ENCODE data around the gene AFAP1L1.

AFAP1L1 gene

DNA sequence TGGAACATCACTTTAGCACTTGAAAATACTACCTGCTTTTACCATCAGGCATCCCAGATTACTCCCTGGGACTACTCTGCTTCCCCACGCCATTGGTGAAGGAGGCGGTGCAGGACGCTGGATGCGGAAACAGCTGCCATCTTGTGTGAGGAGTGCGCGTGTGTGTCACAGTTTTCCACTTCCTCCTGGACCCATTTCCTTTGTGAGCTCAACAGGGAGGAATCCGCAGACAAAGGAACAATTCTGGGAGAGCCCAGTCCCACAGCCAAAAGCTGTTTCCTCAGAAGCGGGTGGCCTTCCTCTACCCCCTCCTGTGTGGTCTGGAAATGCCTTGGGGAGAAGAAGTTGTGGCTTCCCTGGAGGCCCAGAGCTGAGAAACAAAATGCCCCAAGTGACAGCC lies 16.8 kb downstream of the AFAP1L1 start:
- DNase-seq = no peak

GRCh38 chr5:149289301-149289700 lies 17.6 kb downstream of the AFAP1L1 start:
- DNase-seq = no peak

DNA sequence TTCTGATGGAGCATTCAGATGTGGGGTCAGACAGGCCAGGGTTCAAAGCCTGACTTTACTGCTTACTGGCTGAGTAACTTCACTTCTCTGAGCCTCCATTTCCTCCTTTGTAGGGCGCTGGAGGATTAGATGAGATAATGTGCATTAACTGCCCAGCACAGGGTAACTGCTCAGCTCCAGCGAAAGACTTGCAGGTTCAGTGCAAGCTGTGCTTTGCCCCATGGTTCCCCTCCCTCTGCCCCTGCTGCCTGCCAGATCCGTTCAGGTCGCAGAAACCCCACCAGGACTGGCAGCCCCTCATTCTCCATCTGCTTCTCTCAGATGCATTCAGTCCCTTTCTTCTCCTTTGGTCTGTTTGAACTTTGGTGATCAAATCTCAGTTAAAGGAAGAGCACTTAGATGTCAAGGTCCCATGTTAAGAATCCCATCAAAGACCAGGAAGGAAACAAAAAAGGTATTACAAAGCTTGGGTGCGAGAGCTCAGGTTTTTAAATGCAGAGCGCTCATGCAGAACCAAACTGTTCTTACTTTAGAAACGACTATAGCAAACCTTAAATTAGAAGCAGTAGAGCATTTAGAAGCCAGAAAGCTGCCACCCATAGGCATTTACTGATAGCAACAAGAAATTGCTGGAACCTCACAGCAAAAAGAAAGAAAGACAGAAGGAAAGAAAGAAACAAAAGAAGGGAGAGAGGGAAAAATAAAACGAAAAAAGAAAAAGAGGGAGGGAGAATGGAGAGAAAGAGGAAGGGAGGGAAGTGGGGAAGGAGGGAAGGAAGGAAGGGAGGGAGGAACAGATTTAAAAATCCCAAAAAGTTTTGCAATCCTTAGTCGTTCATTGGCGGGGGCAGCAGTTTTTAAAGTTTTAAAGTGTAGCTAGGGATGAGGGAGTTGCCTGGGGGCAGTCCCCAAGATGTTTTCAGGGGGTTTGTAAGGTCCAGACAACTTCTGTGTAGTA lies 23.5 kb downstream of the AFAP1L1 start:
- DNase-seq = no peak

DNA sequence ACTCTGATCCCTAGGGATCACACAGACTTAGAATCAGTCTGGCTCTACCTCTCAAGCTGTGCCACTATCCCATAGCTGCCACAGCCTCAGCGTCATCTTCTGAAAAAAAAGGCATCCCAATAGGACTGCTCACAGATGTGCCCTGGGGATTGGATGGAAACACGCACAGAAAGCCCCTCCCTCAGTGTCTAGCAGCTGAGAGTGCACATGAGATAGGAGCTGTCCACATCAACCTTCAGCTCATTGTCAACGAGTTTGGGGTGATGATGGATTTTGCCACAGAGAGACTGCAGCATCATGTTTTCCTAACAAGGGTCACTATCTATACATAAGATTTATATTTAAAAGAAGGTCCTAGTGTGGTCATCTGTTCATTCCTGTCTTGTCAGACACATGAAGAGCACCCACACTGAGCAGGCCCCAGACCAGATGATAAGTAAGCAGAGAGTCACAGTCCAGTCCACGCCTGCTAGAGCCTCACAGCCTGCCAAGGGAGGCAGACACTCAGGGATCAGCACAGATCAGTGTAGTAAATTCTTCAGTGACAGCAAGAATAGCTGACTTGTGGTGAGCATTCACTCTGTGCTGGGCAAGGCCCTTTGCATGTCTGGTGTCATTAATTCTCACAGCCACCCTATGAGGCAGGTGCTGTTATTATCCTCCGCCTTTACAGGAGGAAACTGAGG lies 25.8 kb downstream of the AFAP1L1 start:
- DNase-seq = no peak

GRCh38 chr5:149298163-149298562 lies 26.5 kb downstream of the AFAP1L1 start:
- no peak for DNase-seq

DNA sequence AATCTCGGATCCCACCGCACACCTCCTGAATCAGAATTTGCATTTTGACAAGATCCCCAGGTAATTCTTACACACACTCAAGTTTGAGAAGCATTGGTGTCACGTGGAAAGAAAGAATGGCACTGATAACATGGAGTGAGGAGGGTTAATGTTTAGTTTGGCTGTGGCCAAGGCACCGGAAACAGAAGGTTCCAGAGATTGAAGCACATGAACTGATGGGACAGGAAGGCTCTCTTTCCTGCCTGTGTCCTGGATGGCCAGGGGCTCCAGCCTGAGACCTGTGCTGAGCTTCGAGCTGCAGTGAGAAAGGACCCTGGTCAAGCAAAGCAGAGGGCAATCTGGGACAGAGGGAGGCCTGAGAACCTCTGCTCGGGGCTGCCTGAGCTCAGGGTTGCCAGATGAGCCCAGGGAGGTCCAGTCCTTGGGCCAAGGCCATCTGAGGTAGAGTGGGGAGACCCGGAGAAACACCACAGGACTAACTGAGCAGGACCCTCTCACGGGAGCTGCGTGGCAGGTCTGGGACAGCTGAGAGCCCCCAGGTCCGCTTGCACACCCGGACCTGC lies 27.3 kb downstream of the AFAP1L1 start:
- DNase-seq = no peak

DNA sequence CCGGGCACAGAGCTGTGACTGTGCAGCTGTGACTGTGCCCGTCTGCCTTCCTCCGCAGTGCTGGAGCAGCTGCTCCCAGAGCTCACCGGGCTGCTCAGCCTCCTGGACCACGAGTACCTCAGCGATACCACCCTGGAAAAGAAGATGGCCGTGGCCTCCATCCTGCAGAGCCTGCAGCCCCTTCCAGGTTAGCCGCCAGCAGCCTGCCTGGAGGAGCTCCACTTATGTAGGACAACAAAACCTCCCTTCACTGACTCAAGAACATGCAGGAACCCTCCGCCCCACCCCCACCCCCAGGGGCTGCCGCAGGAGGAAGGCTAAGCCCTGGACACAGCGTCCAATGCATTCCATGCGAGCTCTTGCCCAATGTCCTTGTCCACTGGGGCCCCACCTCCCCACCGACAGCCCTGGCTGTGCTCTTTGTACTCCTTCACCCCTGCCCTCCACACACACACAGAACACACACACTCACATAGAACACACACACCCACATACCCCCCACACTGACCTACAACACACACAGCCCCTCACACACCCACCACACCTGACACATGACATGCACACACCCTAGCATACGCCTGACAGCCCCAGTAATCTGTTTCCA lies 27.9 kb downstream of the AFAP1L1 start:
- DNase-seq = no peak

DNA sequence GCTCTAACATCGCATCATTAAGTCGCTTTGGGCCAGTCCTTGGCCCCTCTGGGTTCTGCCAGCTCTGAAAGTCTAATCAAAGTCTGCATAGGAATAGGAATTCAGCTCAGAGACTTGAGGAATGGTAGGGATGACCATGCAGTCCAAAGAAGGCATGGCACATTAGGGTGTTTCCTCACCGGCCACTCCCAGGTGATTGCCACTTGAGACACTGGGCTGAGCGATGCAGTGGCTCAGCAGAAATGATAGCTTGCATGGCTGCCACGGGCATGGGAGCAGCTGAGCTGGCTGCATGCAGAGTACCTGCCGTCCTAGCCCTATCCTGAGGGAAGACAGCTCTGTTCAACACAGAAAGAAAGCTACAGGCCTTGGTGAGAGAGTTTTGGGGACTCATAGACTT lies 28.8 kb downstream of the AFAP1L1 start:
- DNase-seq = no peak

DNA sequence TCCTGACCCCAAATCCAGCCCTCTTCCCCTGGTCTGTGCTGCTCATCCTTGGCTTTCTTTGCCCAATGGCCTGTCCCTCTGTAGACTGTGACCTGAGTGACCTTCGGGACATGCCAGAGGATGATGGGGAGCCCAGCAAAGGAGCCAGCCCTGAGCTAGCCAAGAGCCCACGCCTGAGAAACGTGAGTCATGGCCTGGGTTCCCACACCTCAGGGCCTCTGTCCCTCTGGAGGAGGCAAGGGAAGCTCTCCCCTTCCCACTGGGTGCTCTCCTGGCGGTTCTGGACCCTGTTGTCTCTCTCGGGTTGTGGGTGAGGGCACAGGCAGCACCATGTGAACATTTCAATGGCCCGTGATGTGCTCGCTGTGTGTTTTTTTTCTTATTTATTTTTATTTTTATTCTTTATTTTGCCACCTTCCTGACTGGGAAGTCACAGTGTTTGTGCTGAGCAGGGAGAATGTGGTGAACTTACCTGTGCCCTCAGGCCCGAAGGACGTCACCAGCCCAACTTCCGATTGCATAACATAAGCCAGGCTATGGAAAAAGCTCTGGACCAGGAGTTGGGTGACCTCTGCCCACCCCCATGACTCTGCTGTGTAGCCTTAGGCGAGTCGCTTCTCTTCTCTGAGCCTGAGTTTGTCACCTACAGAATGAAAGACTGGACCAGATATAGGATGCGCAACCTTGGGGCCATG lies 29.5 kb downstream of the AFAP1L1 start:
- DNase-seq = no peak

- no peak for DNase-seq
Observed at GRCh38 chr5:149301744-149302380, 30.2 kb downstream of the AFAP1L1 start.

DNA sequence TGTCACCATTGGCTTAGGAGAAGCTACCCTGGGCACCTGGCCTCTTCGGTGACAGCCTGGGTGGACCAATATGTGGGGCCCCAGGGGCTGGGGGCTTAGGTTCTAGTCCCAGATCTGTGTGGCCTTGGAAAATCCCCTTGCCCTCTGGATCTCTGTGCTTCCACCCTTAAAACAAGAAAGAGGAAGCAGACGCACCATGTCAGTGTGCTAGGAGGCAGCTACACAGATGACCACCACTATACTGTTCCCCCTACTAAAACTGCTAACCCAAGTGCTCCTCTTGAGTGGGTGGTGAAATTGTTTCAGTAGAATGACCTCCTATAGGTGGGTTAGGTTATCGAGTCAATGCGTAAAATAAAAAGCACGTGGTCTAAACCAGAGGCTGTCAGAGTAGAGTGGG lies 31.0 kb downstream of the AFAP1L1 start:
- DNase-seq = no peak

- DNase-seq = no peak
Observed at GRCh38 chr5:149303210-149303609, 31.6 kb downstream of the AFAP1L1 start.

DNA sequence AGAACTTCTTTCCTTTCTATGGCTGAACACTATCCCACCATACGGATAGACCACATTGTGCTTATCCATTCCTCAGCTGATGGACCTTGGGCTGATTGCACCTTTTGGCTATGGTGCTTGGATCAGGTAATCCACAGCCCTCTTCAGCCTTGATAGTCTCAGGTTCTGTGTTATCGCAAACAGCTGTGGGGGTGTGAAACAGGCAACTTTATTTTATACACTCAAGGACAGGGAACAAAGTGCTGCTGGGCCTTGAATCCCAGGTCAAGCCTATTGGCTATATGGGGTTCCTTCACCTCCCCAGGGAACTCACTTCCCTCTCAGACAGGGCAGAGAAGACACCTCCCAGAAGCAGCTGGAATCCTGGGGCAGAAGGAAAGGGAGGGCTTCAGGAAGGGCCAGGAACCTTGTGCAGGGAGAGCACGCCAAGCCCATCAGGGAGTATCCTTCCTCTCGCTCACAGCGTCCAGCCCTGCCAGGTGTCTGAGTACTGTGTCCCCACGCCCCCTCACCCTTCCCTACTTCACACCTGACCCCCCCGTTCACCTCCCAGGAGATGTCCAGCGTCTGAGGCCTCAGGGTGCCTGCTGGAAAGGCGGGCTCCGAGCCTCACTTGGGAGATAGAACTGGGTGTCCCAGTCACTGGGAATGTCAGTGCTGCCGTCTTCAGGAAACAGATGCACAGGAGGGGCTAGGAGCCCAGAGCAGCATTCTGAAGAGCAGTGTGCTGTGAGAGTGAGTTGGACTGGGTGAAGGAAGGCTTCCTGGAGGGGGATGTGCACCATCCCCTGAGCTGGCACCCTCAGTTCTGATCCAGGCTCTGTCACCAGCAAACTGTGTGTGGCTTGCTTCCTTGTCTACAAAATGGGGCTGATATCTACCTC lies 32.8 kb downstream of the AFAP1L1 start:
- no peak for DNase-seq

DNA sequence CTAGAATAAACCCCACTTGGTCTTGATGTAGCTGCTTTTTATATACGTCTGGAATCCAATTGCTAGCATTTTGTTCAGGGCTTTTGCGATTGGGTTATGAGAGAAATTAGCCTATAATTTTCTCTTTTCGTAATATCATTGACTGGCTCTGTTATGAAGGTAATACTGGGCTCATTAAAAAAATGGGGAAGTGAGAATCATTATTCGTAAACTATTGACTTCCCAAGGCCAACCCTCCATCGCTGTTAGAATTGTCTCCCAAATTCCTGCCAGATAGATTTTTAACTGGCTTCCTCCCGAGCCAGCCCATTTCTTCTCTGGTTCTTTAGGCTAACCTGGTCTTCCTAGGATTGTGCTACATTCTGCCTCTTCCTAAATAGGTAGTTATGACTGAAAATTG lies 37.7 kb downstream of the AFAP1L1 start:
- no peak for DNase-seq

- DNase-seq = no peak
Observed at GRCh38 chr5:149310488-149310887, 38.8 kb downstream of the AFAP1L1 start.

DNA sequence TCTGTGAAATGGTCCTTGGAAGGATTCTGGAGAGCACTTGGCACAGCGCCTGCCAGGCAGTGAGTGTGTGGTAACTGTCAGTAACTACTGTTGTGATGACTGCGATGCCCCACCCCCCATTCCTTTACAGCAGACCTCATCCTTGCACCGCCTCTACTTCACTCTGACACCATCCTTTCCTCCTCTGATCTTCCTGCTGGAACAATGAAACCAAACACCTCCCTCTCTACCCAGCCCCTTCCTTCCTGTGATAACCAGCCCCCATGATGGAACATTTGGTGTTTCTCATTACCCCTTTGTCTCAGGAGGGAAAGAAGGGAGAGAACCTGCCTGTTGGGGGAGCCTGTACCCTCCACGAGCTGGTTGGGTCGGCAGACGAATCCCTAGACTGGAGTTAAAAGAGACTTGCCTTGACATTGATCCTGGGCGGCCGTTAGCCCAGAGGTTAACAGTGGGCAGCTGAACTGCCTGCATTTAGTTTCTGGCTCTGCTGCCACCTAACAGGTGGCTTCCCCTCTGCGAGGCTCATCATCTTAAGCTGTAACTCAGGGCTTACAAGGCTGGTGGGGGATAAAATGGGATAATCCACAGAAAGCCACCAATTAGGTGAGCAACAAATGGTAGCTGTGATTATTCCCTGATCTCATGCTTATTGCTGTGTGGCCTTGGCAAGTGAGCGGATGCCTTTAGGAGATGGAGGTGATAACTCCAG lies 39.4 kb downstream of the AFAP1L1 start:
- DNase-seq = no peak

- DNase-seq = no peak
Observed at GRCh38 chr5:149313151-149313841, 41.6 kb downstream of the AFAP1L1 start.

GRCh38 chr5:149314571-149315111 lies 43.0 kb downstream of the AFAP1L1 start:
- DNase-seq = no peak

GRCh38 chr5:149315753-149316152 lies 44.1 kb downstream of the AFAP1L1 start:
- no peak for DNase-seq
